Fibroblast of lung (primary cell): ENCODE data around the gene VASN.

Source experiments
- CTCF ChIP-seq, 2 donors: IDR thresholded peaks in 1 of 2; conservative IDR thresholded peaks in 1 of 2; 1 replicate in 1 of 2; 2 replicates in 1 of 2; pipeline ENCODE4 v1.5.1; 2011 to 2012; ENCODE audit warnings: low read length in 2 of 2, control low read depth in 1 of 2, inconsistent platforms in 1 of 2, low read depth in 1 of 2, mild to moderate bottlenecking in 1 of 2
- EZH2 ChIP-seq: IDR thresholded peaks from 2 replicates; pipeline ENCODE4 v1.5.1; 2012; ENCODE audit warnings: low read length, control low read depth, mild to moderate bottlenecking; ENCODE audit errors: missing control alignments

DNA sequence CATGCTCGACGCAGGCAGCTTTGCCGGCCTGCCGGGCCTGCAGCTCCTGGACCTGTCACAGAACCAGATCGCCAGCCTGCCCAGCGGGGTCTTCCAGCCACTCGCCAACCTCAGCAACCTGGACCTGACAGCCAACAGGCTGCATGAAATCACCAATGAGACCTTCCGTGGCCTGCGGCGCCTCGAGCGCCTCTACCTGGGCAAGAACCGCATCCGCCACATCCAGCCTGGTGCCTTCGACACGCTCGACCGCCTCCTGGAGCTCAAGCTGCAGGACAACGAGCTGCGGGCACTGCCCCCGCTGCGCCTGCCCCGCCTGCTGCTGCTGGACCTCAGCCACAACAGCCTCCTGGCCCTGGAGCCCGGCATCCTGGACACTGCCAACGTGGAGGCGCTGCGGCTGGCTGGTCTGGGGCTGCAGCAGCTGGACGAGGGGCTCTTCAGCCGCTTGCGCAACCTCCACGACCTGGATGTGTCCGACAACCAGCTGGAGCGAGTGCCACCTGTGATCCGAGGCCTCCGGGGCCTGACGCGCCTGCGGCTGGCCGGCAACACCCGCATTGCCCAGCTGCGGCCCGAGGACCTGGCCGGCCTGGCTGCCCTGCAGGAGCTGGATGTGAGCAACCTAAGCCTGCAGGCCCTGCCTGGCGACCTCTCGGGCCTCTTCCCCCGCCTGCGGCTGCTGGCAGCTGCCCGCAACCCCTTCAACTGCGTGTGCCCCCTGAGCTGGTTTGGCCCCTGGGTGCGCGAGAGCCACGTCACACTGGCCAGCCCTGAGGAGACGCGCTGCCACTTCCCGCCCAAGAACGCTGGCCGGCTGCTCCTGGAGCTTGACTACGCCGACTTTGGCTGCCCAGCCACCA is 9.7 kb downstream of the VASN start:
- no peak for TF ChIP-seq CTCF (conservative IDR thresholded peaks at IDR 0.05 in 1 of 2, IDR thresholded peaks at IDR 0.05 in 1 of 2; ENCODE audit: low read depth in 1 of 2, low read length in 2 of 2)
- no peak for TF ChIP-seq EZH2
